Measurements from ENCODE around the gene PACS2.
"Not testable (repeated sequence)": the region's sequence is repeated elsewhere in the genome, so short reads cannot be mapped to it uniquely, and the experiment has no call there.

The PACS2 gene

GRCh38 chr14:105333020-105333490, 18.5 kb downstream of the PACS2 start:
- DNase-seq, result no peak

GRCh38 chr14:105333613-105334364, 19.2 kb downstream of the PACS2 start:
- no peak for DNase-seq

DNA sequence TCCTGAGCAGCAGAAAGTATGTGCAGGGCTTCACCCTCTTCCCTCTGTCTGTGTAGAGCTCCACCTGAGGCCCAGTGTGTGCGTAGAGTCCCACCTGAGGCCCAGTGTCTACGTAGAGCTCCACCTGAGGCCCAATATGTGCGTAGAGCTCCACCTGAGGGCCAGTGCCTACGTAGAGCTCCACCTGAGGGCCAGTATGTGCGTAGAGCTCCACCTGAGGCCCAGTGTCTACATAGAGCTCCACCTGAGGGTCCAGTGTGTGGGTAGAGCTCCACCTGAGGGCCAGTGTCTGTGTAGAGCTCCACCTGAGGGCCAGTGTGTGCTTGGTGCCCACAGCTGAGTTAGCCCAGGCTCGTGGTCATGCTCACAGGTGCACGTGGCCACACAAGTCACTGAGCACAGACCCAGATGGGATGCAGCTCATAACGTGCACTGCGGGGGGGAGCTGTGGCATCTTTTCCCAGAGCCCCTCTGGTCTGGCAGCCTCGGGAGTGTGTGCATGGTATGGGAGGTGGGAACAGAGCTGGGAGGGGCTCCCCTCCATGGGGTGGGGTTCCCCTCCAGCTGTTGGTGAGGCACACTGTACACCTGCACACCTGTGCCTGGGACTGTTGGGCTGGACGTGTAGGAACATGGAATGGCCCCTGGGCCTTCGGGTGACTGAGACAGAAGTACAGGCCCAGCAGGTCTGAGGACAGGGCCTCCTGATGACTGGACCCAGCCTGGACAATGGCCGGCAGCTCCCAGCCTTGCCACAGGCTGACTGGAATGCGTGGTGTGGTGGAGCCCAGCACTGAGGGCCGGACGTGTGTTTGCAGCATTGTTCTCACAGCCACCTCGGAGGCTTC, 20.1 kb downstream of the PACS2 start:
- no peak for DNase-seq

DNA sequence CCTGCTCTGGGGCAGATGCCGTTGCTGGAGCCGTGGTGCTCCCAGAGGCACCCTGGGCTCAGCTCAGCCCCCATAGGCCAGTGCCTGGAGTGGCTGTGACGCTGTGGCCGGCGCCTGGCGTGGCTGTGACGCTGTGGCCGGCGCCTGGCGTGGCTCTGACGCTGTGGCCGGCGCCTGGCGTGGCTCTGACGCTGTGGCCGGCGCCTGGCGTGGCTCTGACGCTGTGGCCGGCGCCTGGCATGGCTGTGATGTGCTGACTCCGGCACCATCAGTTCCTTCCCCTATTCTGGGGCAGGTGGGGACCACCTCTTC, 20.6 kb downstream of the PACS2 start:
- not testable (repeated sequence) for DNase-seq

GRCh38 chr14:105335735-105336476, 21.4 kb downstream of the PACS2 start:
- DNase-seq, result no peak

GRCh38 chr14:105336477-105337287, 22.1 kb downstream of the PACS2 start:
- DNase-seq, result no peak

GRCh38 chr14:105337433-105337832, 22.9 kb downstream of the PACS2 start:
- DNase-seq, result no peak

- DNase-seq, result no peak
Measured at GRCh38 chr14:105337966-105338741, 23.6 kb downstream of the PACS2 start.

GRCh38 chr14:105340821-105341733, 26.5 kb downstream of the PACS2 start:
- no peak for DNase-seq

GRCh38 chr14:105343194-105343593, 28.6 kb downstream of the PACS2 start:
- no peak for DNase-seq

DNA sequence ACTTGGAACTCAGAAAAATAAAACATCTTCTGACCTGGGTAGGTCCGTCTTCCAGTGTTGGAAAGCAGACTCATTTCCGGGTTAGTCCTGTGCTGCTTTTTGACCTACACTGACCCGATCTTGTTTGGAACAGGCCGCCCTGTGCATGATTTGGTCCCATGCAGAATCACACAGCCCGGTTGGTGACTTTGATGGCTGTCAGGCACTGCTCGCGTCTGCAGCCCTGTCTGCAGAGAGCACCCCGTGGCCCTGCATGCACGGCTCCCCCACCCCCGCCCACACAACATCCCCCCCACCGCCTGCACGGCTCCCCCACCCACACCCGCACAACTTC, 31.6 kb downstream of the PACS2 start:
- DNase-seq, result no peak

GRCh38 chr14:105346876-105347586, 32.5 kb downstream of the PACS2 start:
- DNase-seq, result no peak

DNA sequence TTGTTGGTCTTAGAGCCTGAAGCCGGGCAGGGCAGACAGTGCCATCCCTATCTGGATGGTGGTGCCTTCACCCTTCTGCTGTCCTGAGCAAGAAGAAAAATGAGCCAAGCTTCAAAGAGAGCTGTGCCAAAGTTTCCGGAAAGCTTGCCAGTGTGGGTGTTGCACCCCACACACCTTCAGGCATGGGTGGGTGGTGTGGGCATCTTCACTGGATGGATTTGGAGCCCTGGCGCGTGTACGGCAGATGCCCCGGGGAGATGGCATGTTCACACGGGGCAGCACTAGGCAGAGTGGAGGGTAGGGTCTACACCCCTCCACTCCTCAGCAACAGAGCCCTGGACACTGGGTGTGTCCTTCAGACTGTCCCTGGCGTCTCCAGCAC, 33.0 kb downstream of the PACS2 start:
- DNase-seq, result no peak

DNA sequence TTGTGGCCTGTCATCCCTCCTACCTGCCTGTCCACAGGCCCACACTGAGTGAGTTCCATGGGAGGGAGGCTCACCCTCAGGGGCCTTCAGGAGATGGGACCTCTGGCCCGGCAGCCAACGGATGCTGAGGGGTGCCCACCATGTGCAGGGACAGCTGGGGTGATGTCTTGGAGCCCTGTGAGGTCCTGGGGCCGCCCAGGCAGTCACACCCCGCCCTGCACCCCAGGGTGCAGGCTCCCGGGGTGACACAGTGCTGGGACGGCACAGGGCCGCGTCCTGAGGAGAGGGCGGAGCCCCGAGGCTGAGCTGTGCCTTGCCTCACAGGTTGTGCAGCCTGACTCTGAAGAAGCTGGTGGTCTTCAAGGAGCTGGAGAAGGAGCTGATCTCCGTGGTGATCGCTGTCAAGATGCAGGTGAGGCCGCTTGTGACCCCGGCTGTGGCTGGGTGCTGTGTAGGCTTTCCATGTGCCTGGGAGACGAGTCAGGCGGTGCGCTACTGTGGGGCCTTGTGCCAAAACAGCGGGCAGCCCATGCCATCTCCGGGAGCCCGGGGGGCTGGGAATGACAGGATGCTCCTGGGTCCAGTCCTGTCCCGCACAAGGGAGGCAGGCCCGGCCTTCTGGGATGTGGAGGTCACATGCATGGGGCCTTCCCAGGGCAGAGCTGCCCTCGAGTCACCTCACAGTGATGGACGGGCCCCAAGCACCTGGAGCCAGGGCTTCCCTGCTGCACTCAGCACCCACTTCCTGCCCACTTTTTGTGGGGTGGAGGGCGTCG, 33.8 kb downstream of the PACS2 start:
- DNase-seq, result no peak

- DNase-seq, result no peak
Measured at GRCh38 chr14:105348945-105349699, 34.6 kb downstream of the PACS2 start.

GRCh38 chr14:105349992-105350391, 35.4 kb downstream of the PACS2 start:
- DNase-seq, result no peak

DNA sequence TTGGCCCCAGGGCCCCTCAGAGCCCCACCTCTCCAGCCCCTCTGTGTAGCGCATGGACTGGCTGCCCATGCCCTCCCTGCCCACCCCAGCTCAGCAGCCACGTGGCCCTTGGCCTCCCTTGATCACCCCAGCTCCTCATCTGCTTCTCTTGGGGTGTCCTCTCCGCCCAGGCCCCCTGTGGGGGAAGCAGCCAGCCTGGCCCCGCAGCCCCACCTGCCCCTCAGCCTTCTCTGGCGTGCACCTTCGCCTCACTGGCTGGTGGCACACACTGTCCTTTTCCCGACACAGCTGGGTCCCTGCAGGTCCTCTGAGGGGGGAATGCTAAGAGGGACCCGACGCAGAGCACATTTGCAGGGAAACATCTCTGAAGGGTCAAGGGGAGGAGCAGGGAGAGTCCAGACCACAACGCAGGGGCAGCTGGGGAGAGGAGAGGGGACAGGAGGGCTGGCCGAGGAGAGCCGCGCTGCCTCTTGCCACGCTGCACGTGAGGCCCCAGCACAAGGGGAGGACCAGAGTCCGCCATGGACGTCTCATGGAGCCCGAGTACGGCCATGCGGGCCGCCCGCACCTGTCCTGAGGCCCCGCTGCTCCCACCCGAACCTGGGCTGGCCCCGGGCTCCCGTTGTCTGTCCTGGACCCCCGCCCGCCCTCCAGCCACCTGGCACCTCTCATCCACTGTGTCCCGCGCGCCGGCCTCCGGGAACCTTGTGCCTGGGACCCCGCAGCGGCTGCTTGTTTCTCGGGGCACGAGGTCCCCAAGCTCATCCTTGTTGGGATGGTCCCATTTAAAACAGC, 36.1 kb downstream of the PACS2 start:
- DNase-seq, result no peak

DNA sequence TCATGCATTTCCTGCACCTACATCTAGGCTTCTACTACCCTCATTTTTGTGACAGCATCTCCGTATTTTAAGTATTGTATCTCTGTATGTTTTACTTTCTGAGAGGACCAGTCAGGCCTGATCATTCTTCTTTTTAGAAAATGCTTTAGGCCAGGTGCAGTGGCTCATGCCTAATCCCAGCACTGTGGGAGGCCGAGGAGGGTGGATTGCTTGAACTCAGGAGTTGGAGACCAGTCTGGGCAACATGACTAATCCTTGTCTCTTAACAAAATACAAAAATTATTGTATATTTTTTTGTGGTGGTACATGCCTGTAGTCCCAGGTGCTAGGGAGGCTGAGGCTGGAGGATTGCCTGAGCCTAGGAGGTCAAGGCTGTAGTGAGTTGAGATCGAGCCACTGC, 36.9 kb downstream of the PACS2 start:
- no peak for DNase-seq

Measured in cerebellar nuclear complex (tissue), 1 donor.